ENCODE data around the gene CTAGE1.

Gene CTAGE1

GRCh38 chr18:22377769-22378168 is 39.9 kb downstream of the CTAGE1 start:
- no peaks in the 10 kb centered on the region for H3K27me3 ChIP-seq
- no peak overlapping the region for H3K4me3 ChIP-seq (ENCODE audit: low read depth in 1 of 2, low read length in 1 of 2)
- H3K4me1 ChIP-seq (ENCODE audit: control insufficient read depth in 1 of 2, insufficient read depth in 1 of 2, low read depth in 1 of 2, low read length in 1 of 2): no peaks in the 10 kb centered on the region
- no peaks in the 10 kb centered on the region for H3K36me3 ChIP-seq
- no peak for TF ChIP-seq CTCF (IDR thresholded peaks at IDR 0.05)
- no peaks in the 10 kb centered on the region for H3K9me3 ChIP-seq
- H3K27ac ChIP-seq: no peak overlapping the region

- Histone ChIP-seq H3K4me1 (ENCODE audit: control insufficient read depth in 1 of 2, insufficient read depth in 1 of 2, low read depth in 1 of 2, low read length in 1 of 2) (no peaks in the 10 kb centered on the region), H3K9me3 (no peaks in the 10 kb centered on the region), H3K27ac (no peak overlapping the region), H3K36me3 (no peaks in the 10 kb centered on the region), H3K4me3 (ENCODE audit: low read depth in 1 of 2, low read length in 1 of 2) (no peak overlapping the region), H3K27me3 (no peaks in the 10 kb centered on the region)
- TF ChIP-seq CTCF (IDR thresholded peaks at IDR 0.05): no peak
Measured at GRCh38 chr18:22370414-22370813, 47.3 kb downstream of the CTAGE1 start.

- no peak overlapping the region for H3K4me3 ChIP-seq (ENCODE audit: low read depth in 1 of 2, low read length in 1 of 2)
- H3K36me3 ChIP-seq: no peaks in the 10 kb centered on the region
- TF ChIP-seq CTCF (IDR thresholded peaks at IDR 0.05): no peak
- H3K27me3 ChIP-seq: no peaks in the 10 kb centered on the region
- no peaks in the 10 kb centered on the region for H3K9me3 ChIP-seq
- no peaks in the 10 kb centered on the region for H3K4me1 ChIP-seq (ENCODE audit: control insufficient read depth in 1 of 2, insufficient read depth in 1 of 2, low read depth in 1 of 2, low read length in 1 of 2)
- no peak overlapping the region for H3K27ac ChIP-seq
Measured at GRCh38 chr18:22368021-22368420, 49.7 kb downstream of the CTAGE1 start.

- TF ChIP-seq CTCF (IDR thresholded peaks at IDR 0.05): no peak
- H3K9me3 ChIP-seq: no peaks in the 10 kb centered on the region
- H3K36me3 ChIP-seq: no peaks in the 10 kb centered on the region
- H3K4me3 ChIP-seq (ENCODE audit: low read depth in 1 of 2, low read length in 1 of 2): no peak overlapping the region
- no peak overlapping the region for H3K27ac ChIP-seq
- H3K4me1 ChIP-seq (ENCODE audit: control insufficient read depth in 1 of 2, insufficient read depth in 1 of 2, low read depth in 1 of 2, low read length in 1 of 2): no peaks in the 10 kb centered on the region
- no peaks in the 10 kb centered on the region for H3K27me3 ChIP-seq
Measured at GRCh38 chr18:22367303-22367702, 50.4 kb downstream of the CTAGE1 start.

GRCh38 chr18:22363867-22364463 is 53.8 kb downstream of the CTAGE1 start:
- TF ChIP-seq CTCF (IDR thresholded peaks at IDR 0.05): no peak
- no peaks in the 10 kb centered on the region for H3K9me3 ChIP-seq
- no peaks in the 10 kb centered on the region for H3K36me3 ChIP-seq
- H3K27ac ChIP-seq: no peak overlapping the region
- peaks cover 12% of the 10 kb centered on the region for H3K27me3 ChIP-seq
- H3K4me3 ChIP-seq (ENCODE audit: low read depth in 1 of 2, low read length in 1 of 2): no peak overlapping the region
- H3K4me1 ChIP-seq (ENCODE audit: control insufficient read depth in 1 of 2, insufficient read depth in 1 of 2, low read depth in 1 of 2, low read length in 1 of 2): no peaks in the 10 kb centered on the region
